Measurements from ENCODE around the gene GALNTL6. TPM values are rescaled to one million over a fixed set of nuclear protein-coding genes. Genes with fewer than 3 reads are reported as not detected.

Gene GALNTL6
- total RNA-seq, 1 donor from 2014 or later = 1.7 TPM

- no peak overlapping the region for H3K4me3 Mint-ChIP-seq
- no peak overlapping the region for H3K27ac Mint-ChIP-seq
- no peak for DNase-seq (ENCODE audit: extremely low spot score, unreplicated experiment)
Measured at GRCh38 chr4:173013232-173013930, 1200.2 kb downstream of the GALNTL6 start.

GRCh38 chr4:173014113-173014558, 1200.9 kb downstream of the GALNTL6 start:
- Mint-ChIP-seq H3K27me3 (no peaks in the 10 kb centered on the region), H3K4me3 (no peak overlapping the region), H3K36me3 (no peaks in the 10 kb centered on the region), H3K9me3 (no peaks in the 10 kb centered on the region), H3K4me1 (ENCODE audit: unreplicated experiment) (peaks cover 16% of the 10 kb centered on the region), H3K27ac (peak overlapping the region; percentile 17)
- no peak for DNase-seq (ENCODE audit: extremely low spot score, unreplicated experiment)
- TF ChIP-seq CTCF (conservative IDR thresholded peaks at IDR 0.05) = no peak

More at GRCh38 chr4:173013232-173013930, 1200.2 kb downstream of the GALNTL6 start:
- no peaks in the 10 kb centered on the region for H3K27me3 Mint-ChIP-seq
- H3K4me1 Mint-ChIP-seq (ENCODE audit: unreplicated experiment) = peaks cover 16% of the 10 kb centered on the region
- no peaks in the 10 kb centered on the region for H3K36me3 Mint-ChIP-seq
- TF ChIP-seq CTCF (conservative IDR thresholded peaks at IDR 0.05) = peak; percentile 84
- no peaks in the 10 kb centered on the region for H3K9me3 Mint-ChIP-seq

GRCh38 chr4:173014836-173015235, 1201.6 kb downstream of the GALNTL6 start:
- DNase-seq (ENCODE audit: extremely low spot score, unreplicated experiment) = no peak
- no peak overlapping the region for H3K27ac Mint-ChIP-seq

GRCh38 chr4:173017802-173018201, 1204.6 kb downstream of the GALNTL6 start:
- Mint-ChIP-seq H3K36me3 (no peaks in the 10 kb centered on the region), H3K27ac (no peak overlapping the region), H3K9me3 (no peaks in the 10 kb centered on the region), H3K4me3 (no peak overlapping the region), H3K4me1 (ENCODE audit: unreplicated experiment) (peaks cover 16% of the 10 kb centered on the region), H3K27me3 (no peaks in the 10 kb centered on the region)
- no peak for DNase-seq (ENCODE audit: extremely low spot score, unreplicated experiment)
- no peak for TF ChIP-seq CTCF (conservative IDR thresholded peaks at IDR 0.05)

More at GRCh38 chr4:173014836-173015235, 1201.6 kb downstream of the GALNTL6 start:
- Mint-ChIP-seq H3K27me3 (no peaks in the 10 kb centered on the region), H3K4me3 (no peak overlapping the region), H3K4me1 (ENCODE audit: unreplicated experiment) (peaks cover 16% of the 10 kb centered on the region), H3K36me3 (no peaks in the 10 kb centered on the region), H3K9me3 (no peaks in the 10 kb centered on the region)
- TF ChIP-seq CTCF (conservative IDR thresholded peaks at IDR 0.05) = no peak

GRCh38 chr4:173018446-173018845, 1205.2 kb downstream of the GALNTL6 start:
- Mint-ChIP-seq H3K4me3 (no peak overlapping the region), H3K27ac (no peak overlapping the region), H3K4me1 (ENCODE audit: unreplicated experiment) (peaks cover 14% of the 10 kb centered on the region), H3K27me3 (no peaks in the 10 kb centered on the region), H3K36me3 (no peaks in the 10 kb centered on the region), H3K9me3 (no peaks in the 10 kb centered on the region)
- DNase-seq (ENCODE audit: extremely low spot score, unreplicated experiment) = no peak
- no peak for TF ChIP-seq CTCF (conservative IDR thresholded peaks at IDR 0.05)
